Activated naive CD4-positive, alpha-beta T cell treated with anti-CD3 and anti-CD28 coated beads, Interleukin-2, amount 50 U/mL, for 24 hours (primary cell): Measurements from ENCODE around the gene CLPX.
"Not testable (repeated sequence)": the region's sequence is repeated elsewhere in the genome, so short reads cannot be mapped to it uniquely, and the experiment has no call there.

ENCODE experiments used
- H3K27ac Mint-ChIP-seq: one replicate; pipeline ENCODE4 v1.8.0; 2021; ENCODE audit warnings: mild to moderate bottlenecking, mixed read lengths
- H3K27me3 Mint-ChIP-seq: one replicate; pipeline ENCODE4 v1.8.0; 2021; ENCODE audit warnings: mixed read lengths
- H3K36me3 Mint-ChIP-seq: one replicate; pipeline ENCODE4 v1.8.0; 2021; ENCODE audit warnings: mixed read lengths
- H3K4me1 Mint-ChIP-seq: one replicate; pipeline ENCODE4 v1.8.0; 2021; ENCODE audit warnings: mixed read lengths
- H3K4me3 Mint-ChIP-seq: one replicate; pipeline ENCODE4 v1.8.0; 2021; ENCODE audit warnings: mild to moderate bottlenecking, mixed read lengths
- H3K9me3 Mint-ChIP-seq: one replicate; pipeline ENCODE4 v1.8.0; 2021; ENCODE audit warnings: mixed read lengths

CLPX gene

GRCh38 chr15:65189102-65189740, 4.1 kb upstream of the CLPX start:
- H3K36me3 Mint-ChIP-seq, result no peaks in the 10 kb centered on the region
- H3K9me3 Mint-ChIP-seq, result no peaks in the 10 kb centered on the region
- H3K4me1 Mint-ChIP-seq, result peaks cover 8% of the 10 kb centered on the region
- no peak overlapping the region for H3K27ac Mint-ChIP-seq
- no peaks in the 10 kb centered on the region for H3K27me3 Mint-ChIP-seq
- no peak overlapping the region for H3K4me3 Mint-ChIP-seq

- H3K9me3 Mint-ChIP-seq, H3K36me3 Mint-ChIP-seq, H3K27ac Mint-ChIP-seq, H3K4me3 Mint-ChIP-seq, H3K27me3 Mint-ChIP-seq: not testable (repeated sequence)
- peaks cover 15% of the 10 kb centered on the region for H3K4me1 Mint-ChIP-seq
Observed at GRCh38 chr15:65188472-65188871, 3.3 kb upstream of the CLPX start.

- Mint-ChIP-seq H3K4me3 (peak overlapping the region; percentile 96), H3K27me3 (no peaks in the 10 kb centered on the region), H3K36me3 (peaks cover 2% of the 10 kb centered on the region), H3K27ac (peak overlapping the region; percentile 91), H3K4me1 (peaks cover 47% of the 10 kb centered on the region), H3K9me3 (no peaks in the 10 kb centered on the region)
Observed at GRCh38 chr15:65184305-65184867, 756 bp downstream of the CLPX start.

GRCh38 chr15:65183865-65184159, 1.3 kb downstream of the CLPX start:
- Mint-ChIP-seq H3K27me3 (no peaks in the 10 kb centered on the region), H3K4me3 (peak overlapping the region; percentile 96), H3K27ac (peak overlapping the region; percentile 91), H3K9me3 (no peaks in the 10 kb centered on the region), H3K4me1 (peaks cover 51% of the 10 kb centered on the region), H3K36me3 (peaks cover 2% of the 10 kb centered on the region)

- Mint-ChIP-seq H3K27ac (peak overlapping the region; percentile 23), H3K4me1 (peaks cover 57% of the 10 kb centered on the region), H3K9me3 (no peaks in the 10 kb centered on the region), H3K4me3 (peak overlapping the region; percentile 96), H3K36me3 (peaks cover 2% of the 10 kb centered on the region), H3K27me3 (no peaks in the 10 kb centered on the region)
Observed at GRCh38 chr15:65182538-65182937, 2.6 kb downstream of the CLPX start.

GRCh38 chr15:65181582-65182353, 3.4 kb downstream of the CLPX start:
- peak overlapping the region; percentile 62 for H3K4me3 Mint-ChIP-seq
- peaks cover 57% of the 10 kb centered on the region for H3K4me1 Mint-ChIP-seq
- peak overlapping the region; percentile 23 for H3K27ac Mint-ChIP-seq
- H3K27me3 Mint-ChIP-seq, H3K36me3 Mint-ChIP-seq, H3K9me3 Mint-ChIP-seq: not testable (repeated sequence)

- Mint-ChIP-seq H3K4me1 (peaks cover 54% of the 10 kb centered on the region), H3K27me3 (no peaks in the 10 kb centered on the region), H3K27ac (no peak overlapping the region), H3K4me3 (no peak overlapping the region), H3K9me3 (no peaks in the 10 kb centered on the region), H3K36me3 (peaks cover 7% of the 10 kb centered on the region)
Observed at GRCh38 chr15:65180167-65180566, 5.0 kb downstream of the CLPX start.

- H3K9me3 Mint-ChIP-seq, result no peaks in the 10 kb centered on the region
- no peaks in the 10 kb centered on the region for H3K27me3 Mint-ChIP-seq
- no peak overlapping the region for H3K4me3 Mint-ChIP-seq
- no peak overlapping the region for H3K27ac Mint-ChIP-seq
- H3K4me1 Mint-ChIP-seq, result peaks cover 47% of the 10 kb centered on the region
- peaks cover 10% of the 10 kb centered on the region for H3K36me3 Mint-ChIP-seq
Observed at GRCh38 chr15:65177901-65178300, 7.2 kb downstream of the CLPX start.

GRCh38 chr15:65176056-65176455, 9.1 kb downstream of the CLPX start:
- Mint-ChIP-seq H3K36me3 (peaks cover 8% of the 10 kb centered on the region), H3K9me3 (no peaks in the 10 kb centered on the region), H3K27ac (peak overlapping the region; percentile 59), H3K4me3 (no peak overlapping the region), H3K4me1 (peaks cover 33% of the 10 kb centered on the region), H3K27me3 (no peaks in the 10 kb centered on the region)

- H3K27me3 Mint-ChIP-seq, result no peaks in the 10 kb centered on the region
- no peaks in the 10 kb centered on the region for H3K9me3 Mint-ChIP-seq
- H3K4me3 Mint-ChIP-seq, result no peak overlapping the region
- no peak overlapping the region for H3K27ac Mint-ChIP-seq
- H3K4me1 Mint-ChIP-seq, result peaks cover 31% of the 10 kb centered on the region
- H3K36me3 Mint-ChIP-seq, result peaks cover 7% of the 10 kb centered on the region
Observed at GRCh38 chr15:65175511-65175910, 9.6 kb downstream of the CLPX start.

GRCh38 chr15:65174509-65174908, 10.6 kb downstream of the CLPX start:
- peaks cover 7% of the 10 kb centered on the region for H3K36me3 Mint-ChIP-seq
- H3K9me3 Mint-ChIP-seq, result no peaks in the 10 kb centered on the region
- no peak overlapping the region for H3K27ac Mint-ChIP-seq
- H3K27me3 Mint-ChIP-seq, result no peaks in the 10 kb centered on the region
- peaks cover 21% of the 10 kb centered on the region for H3K4me1 Mint-ChIP-seq
- H3K4me3 Mint-ChIP-seq, result no peak overlapping the region

GRCh38 chr15:65172531-65172930, 12.6 kb downstream of the CLPX start:
- Mint-ChIP-seq H3K4me3 (no peak overlapping the region), H3K9me3 (no peaks in the 10 kb centered on the region), H3K4me1 (peaks cover 10% of the 10 kb centered on the region), H3K27ac (no peak overlapping the region), H3K36me3 (peaks cover 9% of the 10 kb centered on the region), H3K27me3 (no peaks in the 10 kb centered on the region)

- peaks cover 9% of the 10 kb centered on the region for H3K36me3 Mint-ChIP-seq
- H3K4me1 Mint-ChIP-seq, result peaks cover 12% of the 10 kb centered on the region
- no peak overlapping the region for H3K27ac Mint-ChIP-seq
- no peaks in the 10 kb centered on the region for H3K27me3 Mint-ChIP-seq
- no peak overlapping the region for H3K4me3 Mint-ChIP-seq
- no peaks in the 10 kb centered on the region for H3K9me3 Mint-ChIP-seq
Observed at GRCh38 chr15:65171428-65171827, 13.7 kb downstream of the CLPX start.

GRCh38 chr15:65165875-65166274, 19.3 kb downstream of the CLPX start:
- Mint-ChIP-seq H3K36me3 (peaks cover 2% of the 10 kb centered on the region), H3K27me3 (no peaks in the 10 kb centered on the region), H3K27ac (no peak overlapping the region), H3K4me3 (no peak overlapping the region), H3K9me3 (no peaks in the 10 kb centered on the region), H3K4me1 (peaks cover 12% of the 10 kb centered on the region)

GRCh38 chr15:65164139-65164538, 21.0 kb downstream of the CLPX start:
- Mint-ChIP-seq H3K27me3 (no peaks in the 10 kb centered on the region), H3K4me3 (no peak overlapping the region), H3K27ac (no peak overlapping the region), H3K36me3 (peaks cover 4% of the 10 kb centered on the region), H3K4me1 (peaks cover 14% of the 10 kb centered on the region), H3K9me3 (no peaks in the 10 kb centered on the region)

- Mint-ChIP-seq H3K36me3 (peaks cover 4% of the 10 kb centered on the region), H3K27ac (no peak overlapping the region), H3K4me3 (no peak overlapping the region)
Observed at GRCh38 chr15:65163041-65163440, 22.1 kb downstream of the CLPX start.

More at GRCh38 chr15:65163041-65163440, 22.1 kb downstream of the CLPX start:
- Mint-ChIP-seq H3K4me1 (peaks cover 14% of the 10 kb centered on the region), H3K9me3 (no peaks in the 10 kb centered on the region), H3K27me3 (no peaks in the 10 kb centered on the region)
